NCI-H1092 (cell line): ENCODE results near the gene BBC3.
A peak's percentile ranks its signal among the peaks of the same experiment; 100 is the strongest.
"Not testable (repeated sequence)": the region's sequence is repeated elsewhere in the genome, so short reads cannot be mapped to it uniquely, and the experiment has no call there.

Experiments used
- DNase-seq: peaks from one replicate; lab custom pipeline; 2025; lab: John Stamatoyannopoulos, UW

The BBC3 gene

GRCh38 chr19:47230921-47231214 is at the start of gene BBC3:
Gene BBC3, minus strand, starts transcription at chr19:47231199. Its CDS starts 2,768 bp downstream, at chr19:47228431.
- no peak for DNase-seq

- DNase-seq = no peak
Measured at GRCh38 chr19:47280183-47280797, 49.3 kb upstream of the BBC3 start.

- DNase-seq = not testable (repeated sequence)
Measured at GRCh38 chr19:47276513-47276912, 45.5 kb upstream of the BBC3 start.

- no peak for DNase-seq
Measured at GRCh38 chr19:47275791-47276461, 44.9 kb upstream of the BBC3 start.

- no peak for DNase-seq
Measured at GRCh38 chr19:47274891-47275761, 44.1 kb upstream of the BBC3 start.

- DNase-seq = peak; percentile 76
Measured at GRCh38 chr19:47274071-47274890, 43.3 kb upstream of the BBC3 start, which contains the start of gene INAFM1. Gene INAFM1, plus strand, starts transcription at chr19:47274885. Its CDS starts 35 bp downstream, at chr19:47274920.

GRCh38 chr19:47273313-47274070 is 42.5 kb upstream of the BBC3 start:
- DNase-seq = no peak

GRCh38 chr19:47272448-47273312 is 41.7 kb upstream of the BBC3 start:
- DNase-seq = no peak

GRCh38 chr19:47271949-47272348 is 41.0 kb upstream of the BBC3 start:
- DNase-seq = no peak

GRCh38 chr19:47270408-47270807 is 39.4 kb upstream of the BBC3 start:
- no peak for DNase-seq

- no peak for DNase-seq
Measured at GRCh38 chr19:47269596-47269995, 38.6 kb upstream of the BBC3 start.

GRCh38 chr19:47268028-47268427 is 37.0 kb upstream of the BBC3 start:
- no peak for DNase-seq

GRCh38 chr19:47267350-47267759 is 36.4 kb upstream of the BBC3 start:
- no peak for DNase-seq

- DNase-seq = no peak
Measured at GRCh38 chr19:47266401-47266941, 35.5 kb upstream of the BBC3 start.

GRCh38 chr19:47264629-47265028 is 33.6 kb upstream of the BBC3 start:
- DNase-seq = no peak

- DNase-seq = not testable (repeated sequence)
Measured at GRCh38 chr19:47261946-47262793, 31.2 kb upstream of the BBC3 start.

GRCh38 chr19:47260476-47260875 is 29.5 kb upstream of the BBC3 start:
- DNase-seq = no peak

- DNase-seq = no peak
Measured at GRCh38 chr19:47258895-47259555, 28.0 kb upstream of the BBC3 start.

GRCh38 chr19:47258434-47258833 is 27.4 kb upstream of the BBC3 start:
- no peak for DNase-seq
